A549 (cell line): Measurements from ENCODE around the gene GPR119. TPM values are rescaled to one million over a fixed set of nuclear protein-coding genes. Genes with fewer than 3 reads are reported as not detected.

Experiments used
- ATAC-seq, 2 experiments: fragments of 200-7000 bp in 1 of 2; fragments of >200 bp in 1 of 2; cut with Nextera tagmentation in 1 of 2; cut with Tn5 transposase in 1 of 2; 3 replicates each; pipeline versions ENCODE4 v1.8.0 to v1.9.1; 2018 to 2020; ENCODE audit warnings: mild to moderate bottlenecking in 1 of 2, moderate library complexity in 1 of 2
- CTCF ChIA-PET: fragments of 300-600 bp; sonication (Branson Sonifier 250); formaldehyde crosslinking; extraction: SDS; loops from one replicate; lab custom pipeline; 2021; ENCODE audit warnings: antibody characterized with exemption, inconsistent platforms; lab: Yijun Ruan, JAX
- POLR2A ChIA-PET: fragments of 350-600 bp; formaldehyde crosslinking; extraction: SDS; loops from one replicate; lab custom pipeline; 2021; ENCODE audit warnings: antibody characterized with exemption, inconsistent platforms; lab: Yijun Ruan, JAX
- DNase-seq, 2 experiments: peaks; one replicate each; pipeline versions ENCODE4 v3.0.0 to v3.0.0-alpha.2; 2011 to 2016; ENCODE audit warnings: low read depth in 1 of 2, low spot score in 1 of 2
- FAIRE-seq: peaks from 2 replicates; lab custom pipeline; 2011; peaks lifted over from hg19 to GRCh38; lab: Jason Lieb, UNC
- H3K27ac ChIP-seq, 2 experiments: fragments of >200 bp; sonication (Bioruptor Twin); formaldehyde crosslinking; 3 replicates each; pipeline ENCODE4 v1.5.1; 2016 to 2017
- H3K4me1 ChIP-seq: fragments of >200 bp; sonication (Bioruptor Twin); formaldehyde crosslinking; 3 replicates; pipeline ENCODE4 v1.6.1; 2016
- H3K4me2 ChIP-seq: fragments of >200 bp; sonication (Bioruptor Twin); formaldehyde crosslinking; 3 replicates; pipeline ENCODE4 v1.6.1; 2016
- H3K4me3 ChIP-seq: fragments of >200 bp; sonication (Bioruptor Twin); formaldehyde crosslinking; 3 replicates; pipeline ENCODE4 v1.5.1; 2016
- H3K9me3 ChIP-seq: fragments of >200 bp; sonication (Bioruptor Twin); formaldehyde crosslinking; 3 replicates; pipeline ENCODE4 v1.6.1; 2016
- ATOH8 ChIP-seq: fragments of 250-450 bp; sonication (Bioruptor Pico); IDR thresholded peaks from 2 replicates; pipeline ENCODE4 v1.5.0; 2020; ENCODE audit warnings: low read depth, mild to moderate bottlenecking, moderate library complexity
- CBX2 ChIP-seq: fragments of 200-600 bp; sonication (generic); IDR thresholded peaks from 2 replicates; pipeline ENCODE4 v1.6.1; 2016; ENCODE audit warnings: low read depth, mild to moderate bottlenecking, borderline replicate concordance
- EHMT2 ChIP-seq: fragments of 200-600 bp; sonication (generic); IDR thresholded peaks from 2 replicates; pipeline ENCODE4 v1.6.1; 2016; ENCODE audit warnings: antibody characterized with exemption, low read depth, mild to moderate bottlenecking, moderate library complexity
- ESRRA ChIP-seq: fragments of 150-350 bp; IDR thresholded peaks from 2 replicates; pipeline ENCODE4 v1.6.1; 2014; ENCODE audit warnings: mild to moderate bottlenecking, low read length, borderline replicate concordance
- FOSL2 ChIP-seq, 2 experiments: fragments of 450-650 bp in 1 of 2; fragments of >200 bp in 1 of 2; sonication (Bioruptor Twin) in 1 of 2; formaldehyde crosslinking; IDR thresholded peaks; 2 replicates each; pipeline versions ENCODE4 v1.5.0 to v1.6.1; 2016 to 2020; ENCODE audit warnings: mild to moderate bottlenecking in 1 of 2, moderate library complexity in 1 of 2
- HEYL ChIP-seq: fragments of 250-450 bp; sonication (Bioruptor Pico); IDR thresholded peaks from 2 replicates; pipeline ENCODE4 v1.8.0; 2021; ENCODE audit warnings: mild to moderate bottlenecking, moderate library complexity
- HMGXB4 ChIP-seq: fragments of 250-450 bp; sonication (Bioruptor Pico); IDR thresholded peaks from 2 replicates; pipeline ENCODE4 v1.5.0; 2021; ENCODE audit warnings: mild to moderate bottlenecking, moderate library complexity, borderline replicate concordance
- HOXA7 ChIP-seq: fragments of 250-450 bp; sonication (Bioruptor Pico); IDR thresholded peaks from 2 replicates; pipeline ENCODE4 v1.5.0; 2020; ENCODE audit warnings: mild to moderate bottlenecking, moderate library complexity
- HOXB5 ChIP-seq: fragments of 250-450 bp; sonication (Bioruptor Pico); IDR thresholded peaks from 2 replicates; pipeline ENCODE4 v1.5.0; 2020; ENCODE audit warnings: mild to moderate bottlenecking, moderate library complexity
- KDM1A ChIP-seq: fragments of 200-600 bp; sonication (generic); IDR thresholded peaks from 2 replicates; pipeline ENCODE4 v1.6.1; 2016; ENCODE audit warnings: low read depth, mild to moderate bottlenecking
- KDM5A ChIP-seq: fragments of 200-600 bp; sonication (generic); IDR thresholded peaks from 2 replicates; pipeline ENCODE4 v1.6.1; 2016; ENCODE audit warnings: antibody characterized with exemption, mild to moderate bottlenecking
- MAFK ChIP-seq: fragments of 450-650 bp; IDR thresholded peaks from 2 replicates; pipeline ENCODE4 v1.6.1; 2014; ENCODE audit not compliant: partially characterized antibody
- MAX ChIP-seq: IDR thresholded peaks from 2 replicates; pipeline ENCODE4 v1.6.1; 2012
- PBX3 ChIP-seq: IDR thresholded peaks from 2 replicates; pipeline ENCODE4 v1.6.1; 2012
- PHF8 ChIP-seq: fragments of 200-600 bp; sonication (generic); IDR thresholded peaks from 2 replicates; pipeline ENCODE4 v1.6.1; 2016; ENCODE audit warnings: low read depth, mild to moderate bottlenecking, antibody characterized with exemption, moderate library complexity, borderline replicate concordance
- POLR2A ChIP-seq: IDR thresholded peaks from 2 replicates; pipeline ENCODE4 v1.6.1; 2012; ENCODE audit warnings: mild to moderate bottlenecking, low read length
- RARB ChIP-seq: fragments of 250-450 bp; sonication (Bioruptor Pico); IDR thresholded peaks from 2 replicates; pipeline ENCODE4 v1.8.0; 2021; ENCODE audit warnings: mild to moderate bottlenecking, moderate library complexity
- RCOR1 ChIP-seq: fragments of 150-350 bp; IDR thresholded peaks from 2 replicates; pipeline ENCODE4 v1.6.1; 2014; ENCODE audit warnings: antibody characterized with exemption, low read length, low read depth
- REST ChIP-seq: fragments of 200-600 bp; sonication (generic); IDR thresholded peaks from 2 replicates; pipeline ENCODE4 v1.6.1; 2016; ENCODE audit warnings: antibody characterized with exemption, mild to moderate bottlenecking, moderate library complexity
- RFX5 ChIP-seq: fragments of 450-650 bp; IDR thresholded peaks from 2 replicates; pipeline ENCODE4 v1.7.1; 2014; ENCODE audit warnings: antibody characterized with exemption, mild to moderate bottlenecking, moderate library complexity
- RNF2 ChIP-seq: fragments of 200-600 bp; sonication (generic); IDR thresholded peaks from 2 replicates; pipeline ENCODE4 v1.6.1; 2016; ENCODE audit warnings: low read depth, mild to moderate bottlenecking, antibody characterized with exemption, moderate library complexity, borderline replicate concordance
- SMC3 ChIP-seq: fragments of >200 bp; sonication (Bioruptor Twin); formaldehyde crosslinking; IDR thresholded peaks from 3 replicates; pipeline ENCODE4 v1.6.1; 2018; ENCODE audit warnings: inconsistent platforms
- ZFP36 ChIP-seq: fragments of 450-650 bp; IDR thresholded peaks from 2 replicates; pipeline ENCODE4 v1.6.1; 2014; ENCODE audit warnings: borderline replicate concordance; ENCODE audit not compliant: partially characterized antibody
- ZNF302 ChIP-seq: fragments of 250-450 bp; sonication (Bioruptor Pico); IDR thresholded peaks from 2 replicates; pipeline ENCODE4 v1.9.0; 2021; ENCODE audit warnings: inconsistent platforms, mild to moderate bottlenecking, moderate library complexity
- WGBS: methylation state at CpG from one replicate; pipeline ENCODE4 v1.1.6; 2017; ENCODE audit errors: missing lambda C conversion rate; 5-methylcytosine and 5-hydroxymethylcytosine counted together
- polyA plus RNA-seq, 4 experiments: library from polyadenylated mRNA; depleted of rRNA in 3 of 4; stranded (reverse); fragments of >200 nt; fragmentation: RNase III in 1 of 4; extraction: RNeasy Plus Mini Kit Qiagen cat#74134 plus additional on column Dnase treatment in 1 of 4; gene quantifications; 2 replicates in 3 of 4; 3 replicates in 1 of 4; pipeline ENCODE4 v1.2.3, GENCODE V29; 2011 to 2017

The GPR119 gene
- polyA plus RNA-seq, 2 of the 4 experiments (the other 2 are of a cell fraction), result not detected

GRCh38 chrX:130343411-130343810, 42.1 kb downstream of the GPR119 start:
- H3K4me1 ChIP-seq, result peaks cover 7% of the 10 kb centered on the region; the same call in 1 of the 3 replicates
- CTCF ChIA-PET, result interaction anchor here (1.2 kb wide), 1 partner anchor 13 kb away, joined by 5 read pairs; no protein-coding TSS in a partner anchor
- TF ChIP-seq SMC3, result no peak
- TF ChIP-seq CBX2, result no peak
- no peak for TF ChIP-seq KDM1A
- TF ChIP-seq REST, result no peak
- TF ChIP-seq EHMT2, result no peak
- no peak for TF ChIP-seq ZNF302 (CRISPR knock-in tag)
- TF ChIP-seq HOXB5 (CRISPR knock-in tag), result no peak
- no peak for TF ChIP-seq ATOH8 (CRISPR knock-in tag)
- TF ChIP-seq FOSL2 (IDR thresholded peaks at IDR 0.05), result no peak
- no peak for TF ChIP-seq FOSL2 (CRISPR knock-in tag; IDR thresholded peaks at IDR 0.05)
- TF ChIP-seq MAFK, result no peak
- TF ChIP-seq POLR2A, result no peak
- TF ChIP-seq RNF2, result no peak
- no peak overlapping the region for H3K4me2 ChIP-seq
- no peak for ATAC-seq
- H3K4me3 ChIP-seq, result no peak overlapping the region
- WGBS, result 92% methylated on average over 1 of the region's 1 CpG
- H3K9me3 ChIP-seq, result no peaks in the 10 kb centered on the region
- DNase-seq, result no peak
- FAIRE-seq, result peak; percentile 98
- no peak overlapping the region for H3K27ac ChIP-seq
- POLR2A ChIA-PET, result no interaction called here

GRCh38 chrX:130340271-130340670, 45.2 kb downstream of the GPR119 start:
- Histone ChIP-seq H3K27ac (peak overlapping the region; percentile 81 to 90), H3K4me2 (peak overlapping the region; percentile 97), H3K4me3 (peak overlapping the region; percentile 92), H3K9me3 (no peaks in the 10 kb centered on the region), H3K4me1 (peaks cover 7% of the 10 kb centered on the region; the same call in 1 of the 3 replicates)
- no peak for TF ChIP-seq HMGXB4
- 10% methylated on average over 9 of the region's 9 CpGs for WGBS
- DNase-seq (no peak), ATAC-seq (peak; percentile 7 to 34; a peak in 2 of 6 replicates), FAIRE-seq (peak; percentile 94)
- ChIA-PET CTCF (no interaction called here), POLR2A (no interaction called here)

GRCh38 chrX:130339408-130340222, 45.9 kb downstream of the GPR119 start, which contains the start of gene SLC25A14:
Gene SLC25A14, plus strand, starts transcription at chrX:130339919. Its CDS starts 360 bp downstream, at chrX:130340279.
- no peak for FAIRE-seq
- ATAC-seq, result peak; percentile 97 to 98
- Histone ChIP-seq H3K9me3 (no peaks in the 10 kb centered on the region), H3K27ac (peak within 1 kb of the TSS; percentile 81 to 90), H3K4me1 (peaks cover 7% of the 10 kb centered on the region; the same call in 1 of the 3 replicates), H3K4me3 (peak within 1 kb of the TSS; percentile 92), H3K4me2 (peak within 1 kb of the TSS; percentile 97)
- CTCF ChIA-PET, result interaction anchor here (1.3 kb wide), 1 partner anchor 9 kb away, joined by 5 read pairs; no protein-coding TSS in a partner anchor
- POLR2A ChIA-PET, result interaction anchor here (0.5 to 0.9 kb wide), 2 partner anchors 71 to 134 kb away, joined by 3 to 4 read pairs; no protein-coding TSS in a partner anchor
- DNase-seq, result peak; percentile 55 to 80
- WGBS, result 0% methylated on average over 38 of the region's 55 CpGs
- TF ChIP-seq PHF8 (peak; percentile 86), HOXB5 (CRISPR knock-in tag) (no peak), HOXA7 (CRISPR knock-in tag) (no peak), ESRRA (no peak), RCOR1 (no peak), PBX3 (no peak), MAX (peak; percentile 51), HEYL (no peak), ZFP36 (no peak), KDM5A (0 out of 2 replicates have a peak, but pooled peaks have one; percentile 34), RARB (CRISPR knock-in tag) (no peak), RFX5 (no peak)
